ENCODE data around the gene BLCAP.
"Not testable (repeated sequence)": the region's sequence is repeated elsewhere in the genome, so short reads cannot be mapped to it uniquely, and the experiment has no call there.

BLCAP gene

DNA sequence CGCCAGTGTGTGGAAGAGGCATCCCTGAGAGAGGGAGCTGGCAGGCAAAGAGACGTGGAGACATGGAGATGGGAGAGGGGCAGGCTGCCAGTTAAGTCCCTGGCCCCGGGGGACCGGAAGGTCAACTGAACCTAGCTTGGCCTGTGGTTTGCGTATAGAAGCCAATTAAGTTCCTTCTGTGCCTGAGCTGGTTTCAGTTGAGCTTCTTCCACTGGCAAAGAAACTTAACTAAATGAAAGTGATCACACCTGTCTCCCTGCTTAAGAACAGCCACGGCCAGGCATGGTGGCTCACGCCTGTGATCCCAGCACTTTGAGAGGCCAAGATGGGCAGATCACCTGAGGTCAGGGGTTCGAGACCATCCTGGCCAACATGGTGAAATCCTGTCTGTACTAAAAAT is 33.4 kb downstream of the BLCAP start:
- in situ Hi-C loops (cut with MboI; ENCODE audit: low sequenced_read_pairs), result no loop called here

DNA sequence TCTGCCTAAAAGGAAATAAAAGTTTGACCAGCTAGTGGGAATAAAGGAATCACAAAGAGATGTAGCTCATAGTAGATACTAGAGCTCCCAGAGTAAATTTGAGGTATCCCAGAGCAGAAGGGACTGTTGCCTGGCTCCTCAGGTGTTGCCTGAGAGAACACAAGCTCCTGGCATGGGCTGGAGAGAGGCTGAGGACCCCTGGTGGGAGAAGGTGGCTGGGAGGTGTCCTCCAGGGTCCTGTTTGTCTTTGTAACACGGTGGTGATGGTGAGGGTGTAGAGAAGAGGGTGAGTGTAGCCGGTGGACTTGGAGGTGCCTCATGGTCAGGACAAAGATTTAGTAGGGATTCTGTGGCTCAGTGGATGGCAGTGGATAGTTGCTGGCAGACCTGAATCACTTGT is 34.7 kb downstream of the BLCAP start:
- in situ Hi-C loops (cut with MboI; ENCODE audit: low sequenced_read_pairs), result no loop called here

DNA sequence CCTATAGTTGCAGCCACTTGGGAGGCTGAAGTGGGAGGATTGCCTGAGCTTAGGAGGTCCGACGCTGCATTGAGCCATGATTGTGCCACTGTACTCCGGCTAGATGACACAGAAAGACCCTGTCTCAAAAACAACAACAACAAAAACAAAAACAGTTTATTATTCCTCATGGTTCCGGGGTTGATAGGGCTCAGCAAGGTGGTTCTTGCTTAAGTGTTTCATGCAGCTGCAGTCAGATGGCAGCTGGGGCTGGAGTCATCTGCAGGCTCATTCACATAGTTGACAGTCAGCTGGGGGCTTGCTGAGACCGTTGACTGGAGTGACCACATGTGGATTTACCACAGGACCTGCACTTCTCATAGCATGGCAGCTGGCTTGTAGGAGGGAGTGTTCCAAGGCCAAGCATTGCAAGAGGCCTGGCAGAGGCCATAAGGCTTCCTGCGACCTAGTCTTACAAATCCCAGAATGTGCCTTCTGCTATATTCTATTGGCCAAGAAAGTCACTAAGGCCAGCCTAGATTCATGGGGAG is 35.5 kb downstream of the BLCAP start:
- in situ Hi-C loops (cut with MboI; ENCODE audit: low sequenced_read_pairs), result no loop called here

DNA sequence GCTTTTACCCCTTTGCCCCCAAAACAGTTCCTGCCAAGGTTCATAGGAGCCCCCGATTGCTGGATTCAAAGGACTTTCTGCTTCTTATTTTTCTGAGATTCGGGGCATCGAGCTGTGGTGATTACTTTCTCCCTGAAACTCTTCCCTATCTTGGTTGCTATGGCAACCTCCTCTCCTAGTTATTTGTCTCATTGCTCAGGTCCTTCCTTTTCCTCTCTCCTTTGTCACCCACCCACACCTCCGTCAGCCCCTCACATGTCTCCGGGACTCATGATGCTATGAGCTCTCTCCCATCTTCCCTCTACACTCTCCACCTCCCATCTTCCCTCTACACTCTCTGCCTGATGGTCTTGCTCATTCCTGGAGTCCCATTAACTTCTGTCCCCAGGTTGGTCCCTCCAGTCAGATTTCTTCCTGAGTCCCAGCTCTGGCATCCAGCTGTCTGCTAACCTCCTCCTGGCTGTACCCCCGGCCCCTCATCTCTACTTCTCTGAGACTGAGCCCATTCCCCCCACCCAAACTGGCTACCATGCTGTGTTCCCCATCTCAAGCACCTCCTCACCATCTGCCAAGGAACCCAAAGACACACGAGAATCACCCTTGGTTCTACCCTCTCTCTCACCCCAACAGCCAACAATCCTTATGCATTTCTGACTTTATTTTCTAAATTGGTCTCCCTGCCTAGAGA is 36.9 kb downstream of the BLCAP start:
- in situ Hi-C loops (cut with MboI; ENCODE audit: low sequenced_read_pairs), result no loop called here

DNA sequence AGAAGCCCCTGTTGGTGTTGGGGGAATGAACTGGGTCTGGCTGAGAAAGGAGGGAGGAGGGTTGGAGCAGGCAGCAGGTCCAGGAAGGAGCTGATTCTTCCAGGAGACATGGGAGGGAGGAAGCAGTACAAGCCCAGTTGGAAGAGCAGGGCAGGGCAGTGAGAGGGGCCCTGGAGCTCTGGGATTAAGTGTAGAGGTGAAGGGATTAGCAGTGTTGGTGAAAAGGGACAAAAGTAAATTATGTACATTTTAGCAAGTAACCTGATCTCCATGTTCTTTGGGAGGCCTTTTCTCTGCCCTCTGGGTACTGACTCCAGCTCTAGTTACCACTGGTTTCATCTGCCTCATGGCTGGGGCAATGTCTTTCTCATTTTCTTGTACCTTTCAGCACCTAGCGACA is 41.5 kb downstream of the BLCAP start:
- in situ Hi-C loops (cut with MboI; ENCODE audit: low sequenced_read_pairs), result not testable (repeated sequence)

DNA sequence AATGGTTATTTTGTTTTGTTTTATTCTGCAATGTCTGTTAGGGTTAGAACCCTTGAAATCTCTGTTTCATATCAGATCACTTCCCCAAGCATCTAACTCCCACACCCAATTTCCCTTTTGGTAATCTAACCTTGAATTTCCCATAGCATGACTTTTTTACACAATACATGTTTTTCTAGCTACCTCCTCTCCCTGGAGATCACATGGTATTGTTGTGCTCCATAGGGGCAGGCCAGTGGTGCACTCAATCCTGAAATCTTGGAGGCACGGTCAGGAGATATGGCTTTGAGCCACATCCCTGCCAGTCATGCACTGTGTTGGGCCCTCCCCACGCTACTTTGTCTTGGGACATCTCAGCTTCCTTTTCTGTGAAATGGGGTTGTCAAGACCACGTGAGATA is 43.3 kb downstream of the BLCAP start:
- in situ Hi-C loops (cut with MboI; ENCODE audit: low sequenced_read_pairs), result no loop called here

DNA sequence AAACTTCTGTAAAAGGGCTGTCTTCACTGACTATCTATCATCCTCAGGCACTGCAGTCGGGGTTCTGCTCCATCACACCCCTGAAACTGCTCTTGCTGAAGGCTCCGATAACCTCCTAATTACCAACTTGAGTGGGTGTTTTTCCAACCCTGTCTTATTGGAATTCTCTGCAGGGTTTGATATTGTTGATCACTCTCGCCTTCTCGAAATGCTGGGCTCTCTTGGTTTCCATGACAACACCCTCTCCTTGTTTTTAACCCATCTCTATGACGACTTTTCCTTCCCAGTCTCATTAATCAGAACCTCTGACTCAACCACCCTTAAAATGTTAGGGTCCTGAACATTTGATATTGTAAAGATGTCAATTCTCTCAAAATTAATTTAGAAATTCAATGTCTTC is 46.1 kb downstream of the BLCAP start:
- in situ Hi-C loops (cut with MboI; ENCODE audit: low sequenced_read_pairs), result no loop called here

DNA sequence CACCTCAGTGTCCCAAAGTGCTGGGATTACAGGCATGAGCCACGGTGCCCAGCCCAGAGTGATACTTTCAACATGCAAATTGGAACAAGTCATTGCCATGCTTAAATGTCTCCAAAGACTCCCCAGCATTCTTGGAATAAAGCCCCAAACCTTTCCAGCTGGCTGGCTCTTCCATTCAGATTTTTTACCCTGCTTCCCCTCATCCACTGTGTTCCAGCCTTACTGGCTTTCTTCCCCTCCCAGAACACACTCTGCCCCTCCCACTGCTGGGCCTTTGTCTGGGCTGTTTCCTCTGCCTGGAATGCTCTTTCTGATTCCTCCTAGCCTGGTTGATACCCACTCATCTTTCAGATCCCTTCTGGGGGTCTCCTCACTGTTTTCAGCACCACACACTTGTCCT is 46.8 kb downstream of the BLCAP start:
- in situ Hi-C loops (cut with MboI; ENCODE audit: low sequenced_read_pairs), result no loop called here

DNA sequence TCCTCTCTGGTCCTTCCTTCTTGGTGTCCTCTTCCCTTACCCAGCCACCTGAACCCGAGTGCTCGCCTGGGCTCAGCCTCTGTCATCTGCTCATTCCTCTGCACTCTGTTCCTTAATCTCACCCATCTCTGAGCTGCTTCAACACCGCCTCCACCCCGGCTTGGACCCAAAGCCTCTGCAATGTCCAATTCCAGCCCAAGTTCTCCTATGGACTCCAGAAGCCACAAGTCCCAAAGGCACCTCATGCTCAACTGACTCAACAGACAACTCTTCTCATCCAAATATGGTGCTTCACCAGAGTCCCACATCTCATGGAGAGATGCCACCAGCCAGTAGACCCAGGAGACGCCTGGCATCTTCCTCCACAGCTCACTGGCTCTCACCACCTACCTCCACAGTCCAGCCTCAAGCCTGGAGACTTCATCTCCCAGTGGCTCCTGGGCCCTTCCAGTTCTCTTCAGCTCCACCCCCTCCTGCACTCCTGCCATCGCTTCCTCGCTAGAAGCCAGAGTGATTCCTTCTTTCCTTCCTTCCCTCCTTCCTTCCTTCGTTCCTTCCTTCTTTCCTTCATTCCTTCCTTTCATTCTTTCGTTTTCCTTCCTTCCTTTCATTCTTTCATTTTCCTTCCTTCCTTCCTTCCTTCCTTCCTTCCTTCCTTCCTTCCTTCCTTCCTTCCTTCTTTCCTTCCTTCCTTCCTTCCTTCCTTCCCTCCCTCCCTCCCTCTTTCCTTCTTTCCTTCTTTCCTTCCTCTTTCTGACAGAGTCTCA is 47.6 kb downstream of the BLCAP start:
- in situ Hi-C loops (cut with MboI; ENCODE audit: low sequenced_read_pairs), result no loop called here

DNA sequence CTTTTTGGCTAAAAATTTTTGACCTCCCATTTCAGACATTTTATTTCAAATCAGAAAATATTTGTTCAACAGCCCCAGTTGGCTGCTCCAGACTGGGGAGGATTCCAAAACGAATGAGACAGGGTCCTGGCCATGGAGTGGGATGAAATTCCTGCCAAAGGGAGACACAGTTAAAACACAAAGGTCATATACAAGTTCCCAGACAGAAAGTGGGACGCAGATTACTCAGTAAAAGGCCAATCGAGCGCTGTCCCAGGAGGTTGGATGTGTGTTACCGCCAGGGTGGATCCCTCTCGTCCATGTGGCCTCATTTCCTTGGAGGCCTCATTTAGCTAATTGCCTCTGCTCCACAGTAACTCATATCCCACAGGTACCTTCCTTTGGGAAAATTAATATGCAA is 48.4 kb downstream of the BLCAP start:
- in situ Hi-C loops (cut with MboI; ENCODE audit: low sequenced_read_pairs), result no loop called here

DNA sequence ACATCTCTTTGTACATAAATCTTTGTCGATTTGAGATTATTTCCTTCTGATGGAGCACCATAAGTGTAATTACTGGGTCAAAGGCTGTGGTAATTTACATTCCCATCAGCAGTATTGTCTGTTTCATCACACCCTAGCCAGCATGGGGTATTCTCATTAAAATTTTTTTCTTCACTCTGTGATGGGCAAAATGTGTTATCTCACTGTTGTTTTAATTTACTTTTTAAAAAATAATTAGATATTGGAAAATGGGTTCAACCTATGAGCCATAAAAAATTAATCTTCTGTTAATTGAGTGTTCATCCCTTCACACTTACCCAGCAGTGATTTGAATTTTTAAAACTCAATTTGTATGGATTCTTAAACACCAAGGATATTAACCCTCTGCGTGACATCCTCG is 50.6 kb downstream of the BLCAP start:
- in situ Hi-C loops (cut with MboI; ENCODE audit: low sequenced_read_pairs), result no loop called here

DNA sequence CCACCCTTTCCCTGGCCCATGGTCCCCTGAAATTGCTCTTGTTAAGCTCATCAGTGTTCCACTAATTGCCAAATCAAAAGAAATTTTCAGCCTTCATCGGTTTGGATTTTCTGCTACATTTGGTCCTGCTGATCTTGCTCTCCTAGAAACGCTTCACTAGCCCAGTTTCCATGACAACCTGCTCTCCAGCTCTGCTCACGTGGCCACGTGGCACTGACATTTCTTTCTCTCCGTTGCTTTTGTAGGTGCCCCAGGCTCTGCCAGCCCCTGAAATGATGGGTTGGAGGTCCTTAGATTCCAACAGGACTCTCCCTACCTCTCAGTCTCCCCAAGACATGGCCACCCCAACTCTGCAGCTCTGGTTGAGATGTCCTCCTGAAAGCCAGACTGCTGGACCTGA is 52.4 kb downstream of the BLCAP start:
- in situ Hi-C loops (cut with MboI; ENCODE audit: low sequenced_read_pairs), result no loop called here

DNA sequence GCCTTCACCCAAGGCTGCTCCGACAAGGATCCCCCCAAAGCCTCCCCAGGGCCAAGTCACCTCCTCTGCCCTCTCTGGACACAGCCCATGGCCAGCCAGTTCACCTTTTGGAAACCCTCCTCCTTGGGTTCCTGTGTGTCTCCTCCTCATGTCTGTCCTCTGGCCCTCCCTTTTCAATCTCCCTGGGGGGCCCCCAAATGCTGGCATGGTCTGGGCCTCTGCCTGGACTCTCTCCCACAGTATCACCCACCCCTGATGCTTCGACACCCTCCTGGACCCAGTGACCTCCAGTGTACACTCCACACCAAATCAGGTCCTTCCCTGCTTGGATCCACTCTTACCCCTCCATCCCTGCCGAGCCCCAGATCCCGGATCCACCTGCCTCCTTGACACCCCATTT is 53.3 kb downstream of the BLCAP start:
- in situ Hi-C loops (cut with MboI; ENCODE audit: low sequenced_read_pairs), result no loop called here

DNA sequence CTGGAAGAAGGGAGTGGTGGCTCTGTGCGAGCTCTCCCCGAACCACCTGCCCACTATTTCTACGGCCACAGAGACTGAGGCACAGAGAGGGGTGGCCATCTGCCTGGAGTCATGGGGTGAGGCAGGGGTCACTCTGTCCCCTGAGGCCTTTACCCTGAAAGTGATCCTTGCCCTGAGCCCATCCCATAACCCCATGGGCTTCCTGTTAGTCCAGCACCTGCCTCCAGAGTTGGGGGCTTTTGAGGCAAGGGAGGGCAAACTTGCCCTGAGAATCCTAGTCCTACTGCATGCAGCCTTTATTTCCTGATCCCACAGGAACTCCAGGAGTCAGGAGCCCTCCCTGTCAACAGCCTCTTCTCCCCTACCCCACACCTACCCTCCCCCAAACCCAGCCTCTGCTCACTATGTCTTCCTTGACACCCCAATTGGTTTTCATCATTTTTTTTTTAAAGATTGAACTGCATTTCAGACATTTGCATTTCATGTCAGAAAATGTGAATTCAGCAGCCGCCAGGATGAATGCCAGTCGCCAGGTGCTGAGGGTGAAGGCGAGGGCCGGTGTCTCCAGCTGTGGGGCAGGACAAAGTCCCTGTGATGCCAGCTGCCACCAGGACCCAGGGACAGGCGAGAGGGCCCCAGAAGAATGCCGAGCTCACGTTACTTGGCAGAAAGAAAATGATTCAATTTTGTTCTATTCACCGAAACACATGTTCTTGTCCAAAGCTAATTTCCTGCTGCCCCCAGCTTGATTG is 54.3 kb downstream of the BLCAP start:
- in situ Hi-C loops (cut with MboI; ENCODE audit: low sequenced_read_pairs), result no loop called here

DNA sequence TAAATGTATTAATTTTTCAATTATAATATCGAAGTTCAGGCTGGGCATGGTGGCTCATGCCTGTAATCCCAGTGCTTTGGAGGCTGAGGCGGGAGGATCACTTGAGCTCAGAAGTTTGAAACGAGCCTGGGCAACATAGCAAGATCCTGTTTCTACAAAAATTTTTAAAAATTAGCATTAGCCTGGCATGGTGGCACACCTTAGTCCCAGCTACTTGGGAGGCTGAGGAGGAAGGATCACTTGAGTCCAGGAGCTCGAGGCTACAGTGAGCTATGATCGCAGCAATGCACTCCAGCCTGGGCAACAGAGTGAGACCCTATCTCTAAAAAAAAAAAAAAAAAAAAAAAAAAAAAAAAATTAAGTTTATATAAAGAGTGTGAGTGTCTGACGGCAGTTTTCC is 55.2 kb downstream of the BLCAP start:
- in situ Hi-C loops (cut with MboI; ENCODE audit: low sequenced_read_pairs), result not testable (repeated sequence)

DNA sequence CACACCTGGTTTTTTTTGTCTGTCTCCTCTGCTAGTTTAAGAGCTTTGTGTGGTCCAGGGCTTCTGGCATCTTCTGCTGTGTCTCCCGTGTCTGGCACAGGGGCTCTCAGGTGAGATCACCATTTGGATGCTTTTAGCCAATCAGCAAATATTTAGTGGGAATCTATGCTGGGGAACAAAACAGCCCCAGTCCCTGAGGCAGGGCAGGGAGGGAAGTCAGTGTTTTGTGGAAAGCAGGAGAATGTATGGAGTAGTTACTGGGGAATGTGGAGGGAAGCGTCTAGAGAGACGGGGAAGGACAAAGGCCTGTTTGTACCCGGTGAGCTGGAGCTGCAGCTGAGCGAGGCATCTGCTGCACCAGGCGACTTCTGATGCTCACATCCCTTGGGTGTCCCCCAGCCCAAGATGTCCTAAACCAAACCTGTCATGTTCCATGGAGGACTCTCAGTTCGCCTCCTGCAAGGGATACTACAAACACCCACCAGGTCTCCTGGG is 55.9 kb downstream of the BLCAP start:
- in situ Hi-C loops (cut with MboI; ENCODE audit: low sequenced_read_pairs), result no loop called here

DNA sequence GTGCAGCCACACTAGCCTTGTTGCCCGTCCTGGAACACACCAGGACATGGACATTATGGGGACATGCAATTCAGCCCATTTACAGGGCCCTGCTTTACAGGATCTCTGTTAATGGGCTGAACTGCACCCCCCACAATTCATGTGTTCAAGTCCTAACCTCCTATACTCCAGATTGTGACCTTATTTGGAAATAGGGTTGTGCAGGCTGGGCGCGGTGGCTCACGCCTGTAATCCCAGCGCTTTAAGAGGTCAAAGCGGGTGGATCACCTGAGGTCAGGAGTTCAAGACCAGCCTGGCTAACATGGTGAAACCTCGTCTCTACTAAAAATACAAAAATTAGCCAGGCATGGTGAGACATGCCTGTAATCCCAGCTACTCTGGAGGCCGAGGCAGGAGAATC is 57.5 kb downstream of the BLCAP start:
- in situ Hi-C loops (cut with MboI; ENCODE audit: low sequenced_read_pairs), result not testable (repeated sequence)

DNA sequence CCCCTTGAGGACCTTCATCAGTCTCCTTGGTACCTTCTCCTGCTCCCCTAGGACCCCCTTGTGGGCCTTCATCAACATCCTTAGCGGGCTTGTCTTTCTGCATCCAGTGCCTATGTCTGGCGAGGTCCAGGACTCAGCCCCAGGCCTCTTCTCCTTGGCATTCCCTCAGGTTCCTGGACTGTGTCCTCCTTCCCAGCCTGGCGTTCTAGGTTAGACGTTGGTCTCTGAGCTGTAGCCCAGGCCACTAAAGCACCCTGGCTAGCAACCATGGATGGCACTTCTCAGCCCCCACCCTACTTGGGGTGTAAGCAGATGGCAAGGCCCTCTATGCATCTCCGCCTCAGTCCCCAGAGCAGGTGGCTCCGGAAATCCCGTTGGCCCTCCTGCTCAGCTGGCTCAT is 58.1 kb downstream of the BLCAP start:
- in situ Hi-C loops (cut with MboI; ENCODE audit: low sequenced_read_pairs), result no loop called here

DNA sequence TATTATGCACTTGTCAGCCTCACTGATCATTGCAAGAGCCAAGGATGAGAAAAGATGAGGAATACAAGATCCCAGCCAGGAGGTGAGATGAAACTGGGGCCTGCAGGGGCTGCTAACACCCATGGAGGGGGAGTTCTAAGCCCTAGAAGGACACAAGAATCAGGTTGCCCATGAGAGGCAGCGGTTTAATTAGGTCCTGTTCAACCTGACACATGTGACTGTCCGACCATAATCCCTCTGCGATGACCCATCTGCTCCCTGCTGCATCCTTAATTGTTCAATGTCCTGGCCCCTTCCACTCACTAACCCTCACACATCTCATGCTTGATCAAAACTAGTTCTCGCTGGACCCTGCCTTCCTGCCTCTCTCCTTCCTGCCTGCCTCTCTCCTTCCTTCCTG is 58.8 kb downstream of the BLCAP start:
- in situ Hi-C loops (cut with MboI; ENCODE audit: low sequenced_read_pairs), result no loop called here
